ENCODE data around the gene SSBP4.

SSBP4 gene

GRCh38 chr19:18421371-18421959 is 2.3 kb downstream of the SSBP4 start:
- DNase-seq (ENCODE audit: low read depth) = no peak

- DNase-seq (ENCODE audit: low read depth) = no peak
These were observed 3.5 kb downstream of the SSBP4 start for GRCh38 chr19:18422530-18423191.

- DNase-seq (ENCODE audit: low read depth) = no peak
These were observed 4.2 kb downstream of the SSBP4 start for GRCh38 chr19:18423258-18424020.

GRCh38 chr19:18424122-18424889 is 5.1 kb downstream of the SSBP4 start:
- DNase-seq (ENCODE audit: low read depth) = no peak

GRCh38 chr19:18424890-18425514 is 5.8 kb downstream of the SSBP4 start:
- no peak for DNase-seq (ENCODE audit: low read depth)

- no peak for DNase-seq (ENCODE audit: low read depth)
These were observed 6.6 kb downstream of the SSBP4 start for GRCh38 chr19:18425515-18426415.

- no peak for DNase-seq (ENCODE audit: low read depth)
These were observed 7.2 kb downstream of the SSBP4 start for GRCh38 chr19:18426416-18426767.

- no peak for DNase-seq (ENCODE audit: low read depth)
These were observed 8.0 kb downstream of the SSBP4 start for GRCh38 chr19:18427080-18427742.

- no peak for DNase-seq (ENCODE audit: low read depth)
These were observed 8.5 kb downstream of the SSBP4 start for GRCh38 chr19:18427743-18428113.

- DNase-seq (ENCODE audit: low read depth) = no peak
These were observed 9.1 kb downstream of the SSBP4 start for GRCh38 chr19:18428173-18428786.

- DNase-seq (ENCODE audit: low read depth) = peak; percentile 74
These were observed 9.8 kb downstream of the SSBP4 start for GRCh38 chr19:18428787-18429674.

GRCh38 chr19:18429717-18430416 is 10.7 kb downstream of the SSBP4 start:
- DNase-seq (ENCODE audit: low read depth) = no peak

GRCh38 chr19:18430417-18431144 is 11.4 kb downstream of the SSBP4 start:
- no peak for DNase-seq (ENCODE audit: low read depth)

GRCh38 chr19:18431351-18432197 is 12.4 kb downstream of the SSBP4 start:
- DNase-seq (ENCODE audit: low read depth) = no peak

GRCh38 chr19:18432275-18433014 is 13.2 kb downstream of the SSBP4 start:
- DNase-seq (ENCODE audit: low read depth) = no peak

Data from stimulated activated CD8-positive, alpha-beta memory T cell treated with anti-CD3 and anti-CD28 coated beads, Interleukin-4, amount 100 ng/mL, for 24 hours (primary cell).